ENCODE results near the gene UIMC1.

Gene UIMC1

GRCh38 chr5:176859916-176860315, 146.7 kb downstream of the UIMC1 start:
- Mint-ChIP-seq H3K27me3 (peaks cover 11% of the 10 kb centered on the region), H3K4me1 (ENCODE audit: low read depth) (no peaks in the 10 kb centered on the region), H3K36me3 (no peaks in the 10 kb centered on the region), H3K4me3 (no peak overlapping the region), H3K9me3 (ENCODE audit: low read depth) (no peaks in the 10 kb centered on the region), H3K27ac (no peak overlapping the region)

GRCh38 chr5:176857894-176858273, 148.7 kb downstream of the UIMC1 start:
- Mint-ChIP-seq H3K27me3 (peaks cover 10% of the 10 kb centered on the region), H3K27ac (no peak overlapping the region), H3K4me1 (ENCODE audit: low read depth) (no peaks in the 10 kb centered on the region), H3K9me3 (ENCODE audit: low read depth) (no peaks in the 10 kb centered on the region), H3K36me3 (no peaks in the 10 kb centered on the region), H3K4me3 (no peak overlapping the region)

DNA sequence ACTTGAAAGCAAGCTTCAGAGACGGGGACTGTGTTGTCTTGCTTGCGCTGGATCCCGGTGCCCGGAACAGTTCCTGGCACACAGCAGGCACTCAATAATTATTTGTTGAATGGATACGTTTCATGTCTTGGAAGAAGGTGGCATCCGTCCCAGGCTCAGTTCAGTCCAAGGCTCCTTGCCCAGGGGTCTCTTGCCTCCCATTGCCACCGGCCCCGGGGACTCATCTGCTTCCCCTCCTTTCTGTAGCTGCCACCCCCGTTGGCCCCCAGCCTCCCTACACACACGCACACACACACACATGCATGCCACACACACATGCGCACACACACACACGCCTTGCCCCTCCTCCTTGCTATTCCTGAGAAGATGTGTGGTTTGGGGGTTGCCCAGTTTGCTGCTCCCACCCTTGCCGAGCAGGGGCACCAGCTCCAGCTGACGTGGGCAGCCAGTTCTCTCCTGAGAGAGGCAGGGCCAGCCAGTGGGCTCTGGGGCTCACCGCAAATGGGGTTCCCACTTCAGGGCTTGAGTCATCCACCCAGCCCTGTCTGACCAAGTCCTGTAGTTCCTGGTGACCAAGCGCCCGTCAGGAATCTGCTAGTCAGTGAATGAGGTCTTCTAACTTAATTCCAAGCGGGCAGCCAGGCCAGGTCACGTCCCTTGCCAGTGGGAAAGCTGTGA, 149.2 kb downstream of the UIMC1 start:
- Mint-ChIP-seq H3K9me3 (ENCODE audit: low read depth) (no peaks in the 10 kb centered on the region), H3K36me3 (no peaks in the 10 kb centered on the region), H3K4me3 (no peak overlapping the region), H3K27me3 (peaks cover 12% of the 10 kb centered on the region), H3K4me1 (ENCODE audit: low read depth) (no peaks in the 10 kb centered on the region), H3K27ac (no peak overlapping the region)

- no peaks in the 10 kb centered on the region for H3K36me3 Mint-ChIP-seq
- H3K9me3 Mint-ChIP-seq (ENCODE audit: low read depth) = no peaks in the 10 kb centered on the region
- peaks cover 12% of the 10 kb centered on the region for H3K27me3 Mint-ChIP-seq
- no peaks in the 10 kb centered on the region for H3K4me1 Mint-ChIP-seq (ENCODE audit: low read depth)
- H3K4me3 Mint-ChIP-seq = no peak overlapping the region
- no peak overlapping the region for H3K27ac Mint-ChIP-seq
These were observed 149.8 kb downstream of the UIMC1 start for GRCh38 chr5:176856746-176857145.

DNA sequence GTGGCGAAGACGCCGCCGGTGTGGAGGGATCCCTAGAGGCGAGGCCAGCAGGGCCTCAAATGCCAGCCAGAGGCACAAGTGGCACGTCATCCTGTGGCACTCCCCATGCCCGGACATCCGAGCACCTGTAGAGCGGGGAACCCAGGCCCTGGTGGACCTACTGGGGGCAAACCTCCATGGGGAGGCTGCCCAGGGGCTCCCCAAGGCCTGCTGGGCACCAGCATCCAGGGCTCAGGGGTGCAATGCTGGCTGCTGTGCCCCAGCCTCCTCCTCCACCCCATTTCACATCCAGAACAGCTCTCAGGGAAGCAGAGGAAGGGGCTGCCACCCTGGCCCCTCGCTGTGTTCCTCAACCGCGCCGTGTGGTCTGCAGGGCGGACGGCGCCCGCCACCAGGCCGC, 151.0 kb downstream of the UIMC1 start:
- no peaks in the 10 kb centered on the region for H3K36me3 Mint-ChIP-seq
- peaks cover 10% of the 10 kb centered on the region for H3K27me3 Mint-ChIP-seq
- no peaks in the 10 kb centered on the region for H3K9me3 Mint-ChIP-seq (ENCODE audit: low read depth)
- no peak overlapping the region for H3K27ac Mint-ChIP-seq
- no peak overlapping the region for H3K4me3 Mint-ChIP-seq
- H3K4me1 Mint-ChIP-seq (ENCODE audit: low read depth) = no peaks in the 10 kb centered on the region

All from activated naive CD8-positive, alpha-beta T cell (primary cell).